Activated gamma-delta T cell treated with Interleukin-2 at 50 U/mL for 16 hours (primary cell): ENCODE data around the gene PSD4.

Experiments used
- DNase-seq: peaks from one replicate; pipeline ENCODE4 v3.0.0-alpha.2; 2020

PSD4 gene

GRCh38 chr2:113185664-113186432 lies 12.1 kb downstream of the PSD4 start:
- DNase-seq, result no peak

- DNase-seq, result no peak
Observed at GRCh38 chr2:113186433-113186796, 12.6 kb downstream of the PSD4 start.

DNA sequence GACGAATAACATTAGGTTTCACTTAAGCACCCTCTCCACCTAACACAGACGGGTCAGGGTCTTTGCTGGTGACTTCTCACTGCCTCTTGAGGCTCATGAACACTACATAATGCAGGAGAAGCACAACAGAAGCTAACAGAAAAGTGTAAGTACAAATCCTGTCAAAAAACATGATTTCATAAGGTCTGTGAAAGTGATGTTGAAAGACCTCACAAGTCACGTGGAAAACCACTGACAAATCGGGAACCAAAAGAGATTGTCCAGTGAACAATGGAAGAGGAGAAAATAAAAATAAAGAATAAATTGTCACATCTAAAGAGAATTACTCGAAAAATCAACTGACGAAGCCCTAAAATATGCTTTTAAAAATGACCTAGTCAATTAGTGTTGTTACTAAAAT lies 14.0 kb downstream of the PSD4 start:
- no peak for DNase-seq

DNA sequence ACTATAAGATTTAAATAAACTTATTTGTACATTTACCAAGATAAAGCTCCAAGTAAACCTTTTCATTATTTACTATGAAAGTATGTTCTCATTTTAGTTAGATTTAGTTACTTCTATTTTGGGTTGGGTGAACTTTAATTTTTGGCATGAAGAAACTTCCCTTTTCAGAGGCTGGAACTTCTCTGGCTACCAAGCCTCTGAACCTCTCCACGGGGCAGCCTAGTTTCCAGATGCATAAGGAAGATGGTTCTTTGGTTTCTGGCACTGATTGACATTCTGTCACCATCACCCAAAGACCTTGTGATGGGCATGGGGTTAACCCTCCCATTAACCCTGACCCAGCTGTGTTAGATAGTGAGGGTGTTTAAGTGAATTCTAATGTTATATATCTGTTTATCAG lies 17.1 kb downstream of the PSD4 start:
- no peak for DNase-seq

GRCh38 chr2:113192459-113193100 lies 18.8 kb downstream of the PSD4 start:
- DNase-seq, result no peak

- DNase-seq, result no peak
Observed at GRCh38 chr2:113195923-113196501, 22.2 kb downstream of the PSD4 start.

DNA sequence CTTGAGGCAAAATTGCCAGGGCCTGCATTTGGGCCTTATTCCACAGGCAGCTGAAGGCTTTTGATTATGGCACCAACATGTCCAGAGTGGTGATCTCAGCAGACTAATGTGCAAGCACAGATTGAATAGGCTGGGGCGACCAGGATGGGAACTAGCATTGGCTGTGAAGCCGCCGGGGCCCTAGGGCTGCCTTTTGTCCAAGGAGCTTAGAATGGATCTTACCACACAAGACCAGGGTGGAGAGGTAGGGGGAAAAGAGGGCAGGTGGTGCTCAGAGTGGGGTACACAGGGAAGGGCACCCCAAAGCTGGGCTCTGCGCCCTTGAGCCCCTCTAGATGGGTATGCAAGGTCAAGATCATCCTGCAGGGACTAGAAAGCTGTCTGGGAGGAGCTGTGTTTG lies 23.1 kb downstream of the PSD4 start:
- no peak for DNase-seq

DNA sequence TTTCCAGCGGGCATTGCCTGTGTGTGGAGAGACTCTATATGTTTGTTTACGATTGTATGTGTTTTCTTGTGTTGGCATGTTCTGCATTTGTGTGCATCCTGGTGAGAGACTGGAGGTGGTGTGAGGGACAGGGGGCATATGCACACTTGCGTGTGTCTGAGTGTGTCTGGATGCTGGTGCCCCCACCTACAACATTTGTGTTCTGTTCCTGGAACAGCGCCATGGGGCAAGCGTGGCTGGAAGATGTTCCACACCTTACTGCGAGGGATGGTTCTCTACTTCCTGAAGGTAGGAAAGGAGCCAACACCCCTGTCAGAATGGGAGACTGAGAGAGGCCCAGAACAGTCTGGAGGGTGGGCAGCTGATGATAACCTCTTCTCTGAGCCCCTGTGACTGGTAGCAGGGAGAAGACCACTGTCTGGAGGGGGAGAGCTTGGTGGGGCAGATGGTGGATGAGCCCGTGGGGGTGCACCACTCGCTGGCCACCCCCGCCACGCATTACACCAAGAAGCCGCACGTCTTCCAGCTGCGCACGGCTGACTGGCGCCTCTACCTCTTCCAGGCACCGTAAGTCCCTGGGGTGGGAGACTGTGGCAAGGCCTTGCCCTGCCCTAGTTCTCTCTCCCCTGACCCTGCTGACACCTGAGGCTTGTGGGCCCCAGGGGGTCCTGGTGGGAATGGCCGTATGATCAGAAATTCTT lies 23.7 kb downstream of the PSD4 start:
- DNase-seq, result no peak

DNA sequence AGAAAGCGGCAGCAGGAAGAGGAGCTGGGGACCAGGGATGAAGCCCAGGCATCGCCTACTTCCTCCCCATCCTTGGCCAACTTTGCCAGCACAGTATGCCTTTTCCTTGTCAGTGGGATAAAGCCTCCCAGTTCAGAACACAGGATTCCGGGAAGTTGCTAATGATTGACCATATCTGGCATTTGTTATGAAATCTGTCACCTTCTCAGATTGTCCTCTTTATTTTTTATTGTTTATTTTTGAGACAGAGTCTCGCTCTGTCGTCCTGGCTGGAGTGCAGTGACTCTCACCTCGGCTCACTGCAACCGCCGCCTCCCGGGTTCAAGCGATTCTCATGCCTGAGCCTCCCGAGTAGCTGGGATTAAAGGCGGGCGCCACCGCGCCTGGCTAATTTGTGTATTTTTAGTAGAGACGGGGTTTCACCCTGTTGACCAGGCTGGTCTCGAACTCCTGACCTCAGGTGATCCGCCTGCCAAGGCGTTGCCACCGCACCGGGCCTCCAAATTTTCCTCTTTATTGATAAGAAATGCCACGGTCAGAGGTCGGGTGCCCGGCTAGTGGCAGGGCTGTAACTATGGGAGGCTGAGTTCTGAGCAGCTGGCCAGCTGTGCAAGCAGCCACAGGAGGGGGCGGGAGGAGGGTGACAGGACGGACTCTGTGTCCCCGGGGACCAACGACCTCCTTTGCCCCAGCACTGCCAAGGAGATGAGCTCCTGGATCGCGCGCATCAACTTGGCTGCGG lies 24.4 kb downstream of the PSD4 start:
- DNase-seq, result no peak

DNA sequence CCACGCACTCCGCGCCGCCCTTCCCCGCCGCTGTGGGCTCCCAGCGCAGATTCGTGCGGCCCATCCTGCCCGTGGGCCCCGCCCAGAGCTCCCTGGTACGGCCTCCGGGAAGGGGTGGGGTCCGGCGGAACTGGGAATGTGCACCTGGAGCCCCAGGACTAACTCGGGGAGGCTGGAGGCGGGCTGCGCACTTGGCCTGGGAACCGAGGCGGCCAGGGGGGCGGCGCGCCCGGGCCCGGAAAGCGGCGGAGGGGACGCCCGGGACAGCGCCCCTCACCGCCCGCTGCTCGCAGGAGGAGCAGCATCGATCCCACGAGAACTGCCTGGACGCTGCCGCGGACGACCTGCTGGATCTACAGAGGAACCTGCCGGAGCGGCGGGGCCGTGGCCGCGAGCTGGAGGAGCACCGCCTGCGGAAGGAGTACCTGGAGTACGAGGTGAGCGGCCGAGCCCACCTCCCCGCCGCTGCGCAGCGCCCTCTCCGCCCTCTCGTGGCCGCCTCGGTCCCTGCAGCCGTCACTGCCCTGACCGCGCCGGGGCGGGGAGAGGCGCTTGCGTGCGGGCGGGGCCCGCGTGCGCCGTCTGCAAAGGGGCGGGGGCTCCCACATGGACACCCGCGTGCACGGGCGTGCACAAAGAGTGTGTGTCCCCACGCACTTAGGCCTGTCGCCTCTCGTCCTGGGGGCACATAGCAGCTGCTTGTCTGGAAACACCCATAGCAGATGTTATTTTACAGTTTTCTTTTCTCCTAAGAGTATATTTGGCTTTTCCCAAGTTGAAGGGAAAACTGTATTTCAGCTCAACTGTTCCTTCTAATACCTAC lies 25.2 kb downstream of the PSD4 start:
- DNase-seq, result peak; percentile 64

GRCh38 chr2:113200236-113200635 lies 26.5 kb downstream of the PSD4 start:
- DNase-seq, result no peak

- DNase-seq, result no peak
Observed at GRCh38 chr2:113200736-113201490, 27.1 kb downstream of the PSD4 start.

GRCh38 chr2:113201496-113202304 lies 27.9 kb downstream of the PSD4 start:
- no peak for DNase-seq

GRCh38 chr2:113202305-113203216 lies 28.8 kb downstream of the PSD4 start:
- DNase-seq, result no peak

DNA sequence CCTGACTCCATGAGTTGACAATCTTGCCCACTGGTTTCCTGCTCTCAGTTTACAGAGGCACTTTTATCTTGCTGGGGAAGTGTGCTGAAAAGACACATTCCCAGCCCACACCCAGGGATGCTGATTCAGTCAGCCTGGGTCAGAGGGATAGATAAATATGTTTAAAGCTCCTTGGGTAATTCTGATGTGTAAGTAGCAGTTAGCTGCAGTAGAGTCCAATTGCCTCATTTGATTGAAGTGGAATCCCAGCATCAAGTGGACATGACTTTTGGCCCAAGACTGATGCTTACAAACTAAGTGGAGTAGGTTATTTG lies 29.4 kb downstream of the PSD4 start:
- no peak for DNase-seq

GRCh38 chr2:113203901-113204519 lies 30.2 kb downstream of the PSD4 start:
- DNase-seq, result peak; percentile 75

DNA sequence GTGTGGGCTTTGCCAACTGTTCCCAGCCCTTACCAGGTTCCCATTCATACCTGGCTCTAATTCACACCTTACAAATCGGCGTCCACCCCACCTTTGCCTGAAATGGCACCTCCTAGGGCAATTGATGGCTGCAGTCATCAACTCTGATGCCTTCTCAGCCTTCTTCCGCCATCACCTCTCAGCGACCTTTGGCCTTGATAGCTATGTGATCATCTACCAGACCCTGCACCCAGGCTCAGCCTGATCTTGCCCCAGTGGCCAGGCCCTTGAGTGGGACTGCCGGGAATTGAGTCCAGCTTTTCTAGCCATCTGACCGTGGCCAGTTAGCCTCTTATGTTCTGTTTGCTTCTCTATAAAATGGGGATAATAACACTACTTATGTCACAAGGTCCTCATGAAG lies 32.5 kb downstream of the PSD4 start:
- DNase-seq, result no peak

DNA sequence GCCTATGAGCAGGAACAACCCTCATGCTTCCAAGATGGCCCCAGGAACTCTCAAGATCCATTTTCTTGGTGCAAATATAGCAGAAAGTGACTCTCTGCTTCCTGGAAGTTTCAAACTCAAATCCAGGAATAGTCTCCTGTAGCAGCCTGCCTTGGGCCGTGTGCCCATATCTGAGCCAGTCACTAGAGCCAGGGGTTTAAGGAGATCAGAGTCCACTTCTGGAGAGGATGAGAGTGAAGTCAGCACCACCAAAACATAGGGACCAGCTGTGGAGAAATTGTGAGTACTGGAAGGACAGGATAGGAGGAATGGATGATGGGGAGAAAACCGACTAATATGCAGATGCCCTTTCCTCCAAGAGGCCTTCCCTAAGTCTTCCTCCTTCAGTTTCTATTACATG lies 33.2 kb downstream of the PSD4 start:
- DNase-seq, result no peak

- no peak for DNase-seq
Observed at GRCh38 chr2:113208396-113208795, 34.6 kb downstream of the PSD4 start.
